Measurements from ENCODE around the gene CHRNB4. TPM values are rescaled to one million over a fixed set of nuclear protein-coding genes. Genes with fewer than 3 reads are reported as not detected.

Gene CHRNB4
- total RNA-seq, 1 donor from 2014 or later, result not detected

DNA sequence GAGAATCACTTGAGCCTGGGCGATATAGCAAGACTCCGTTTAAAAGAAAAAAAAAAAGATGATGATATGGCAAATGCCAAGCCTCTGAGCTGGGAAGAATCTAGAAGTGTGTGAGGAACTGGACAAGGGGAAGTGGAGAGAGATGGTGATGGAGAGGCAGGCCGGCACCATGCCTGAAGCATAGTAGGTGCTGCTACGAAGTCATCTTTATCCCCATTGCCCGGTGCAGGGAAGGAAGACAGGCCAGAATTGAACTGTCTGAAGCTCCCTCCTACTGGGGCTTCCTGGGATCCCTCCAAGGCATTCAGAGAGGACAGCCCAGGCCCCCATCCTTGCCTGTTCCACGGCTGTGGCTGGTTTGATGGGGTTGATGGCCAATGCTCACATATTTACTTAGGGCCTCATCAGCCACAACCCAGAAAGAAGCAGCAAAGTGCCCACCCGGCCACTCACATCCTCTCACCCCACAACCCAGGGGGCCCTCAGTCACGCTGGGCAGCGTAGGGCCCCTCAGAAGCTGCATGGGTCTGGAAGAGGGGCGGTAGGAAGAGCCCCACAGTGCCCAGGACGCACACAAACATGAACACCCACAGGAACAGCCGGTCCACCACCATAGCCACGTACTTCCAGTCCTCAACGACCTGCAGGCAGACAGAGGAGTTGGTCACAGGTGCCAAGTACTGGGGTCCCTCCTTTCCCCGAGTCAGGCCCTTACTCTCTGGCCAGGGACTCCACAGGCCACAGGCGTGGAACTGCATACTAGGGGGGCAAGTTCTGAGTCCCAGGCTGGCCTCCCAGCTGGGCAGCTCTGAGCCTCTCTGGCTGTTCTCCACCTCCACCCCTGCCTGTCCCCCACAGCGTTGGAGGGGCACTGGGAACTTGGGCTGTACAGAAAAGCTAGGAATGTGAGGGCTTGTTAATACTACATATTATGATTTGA is 16.1 kb downstream of the CHRNB4 start:
- DNase-seq (ENCODE audit: low spot score), result no peak
- peaks cover 5% of the 10 kb centered on the region for H3K4me1 Mint-ChIP-seq (ENCODE audit: unreplicated experiment)
- peaks cover 5% of the 10 kb centered on the region for H3K27me3 Mint-ChIP-seq (ENCODE audit: unreplicated experiment)

DNA sequence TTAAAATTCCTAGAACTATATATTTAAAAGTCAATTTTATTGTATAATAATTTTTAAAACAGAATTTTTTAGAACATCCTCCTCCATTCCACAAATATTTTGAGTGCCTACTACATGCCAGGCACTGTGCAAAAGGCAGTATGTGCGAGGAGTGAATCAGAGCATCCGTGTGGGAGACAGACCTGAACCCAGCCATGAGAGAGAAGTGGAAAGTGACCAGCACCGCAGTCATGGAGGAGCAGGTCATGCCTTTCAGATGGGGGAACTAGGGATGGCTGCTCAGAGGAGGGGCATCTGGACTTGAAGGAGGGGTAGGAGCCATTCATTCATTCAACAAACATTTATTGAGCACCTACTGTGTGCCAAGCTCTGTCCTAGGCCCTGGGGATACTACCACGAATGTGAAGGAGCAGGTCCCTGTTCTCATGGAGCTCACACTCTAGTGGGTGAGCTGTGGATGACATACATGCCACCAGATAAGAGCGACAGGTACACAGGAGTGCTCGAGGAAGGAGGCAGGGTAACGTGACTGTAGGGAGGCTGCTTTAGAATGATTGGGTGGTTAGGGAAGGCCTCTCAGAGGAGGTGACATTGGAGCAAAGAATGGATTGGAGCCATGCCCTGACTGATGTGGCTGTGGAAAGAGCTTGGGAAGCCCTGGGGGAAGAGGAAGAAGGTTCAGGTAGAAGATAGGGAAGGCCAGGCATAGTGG is 17.1 kb downstream of the CHRNB4 start:
- TF ChIP-seq, protein P1, sequence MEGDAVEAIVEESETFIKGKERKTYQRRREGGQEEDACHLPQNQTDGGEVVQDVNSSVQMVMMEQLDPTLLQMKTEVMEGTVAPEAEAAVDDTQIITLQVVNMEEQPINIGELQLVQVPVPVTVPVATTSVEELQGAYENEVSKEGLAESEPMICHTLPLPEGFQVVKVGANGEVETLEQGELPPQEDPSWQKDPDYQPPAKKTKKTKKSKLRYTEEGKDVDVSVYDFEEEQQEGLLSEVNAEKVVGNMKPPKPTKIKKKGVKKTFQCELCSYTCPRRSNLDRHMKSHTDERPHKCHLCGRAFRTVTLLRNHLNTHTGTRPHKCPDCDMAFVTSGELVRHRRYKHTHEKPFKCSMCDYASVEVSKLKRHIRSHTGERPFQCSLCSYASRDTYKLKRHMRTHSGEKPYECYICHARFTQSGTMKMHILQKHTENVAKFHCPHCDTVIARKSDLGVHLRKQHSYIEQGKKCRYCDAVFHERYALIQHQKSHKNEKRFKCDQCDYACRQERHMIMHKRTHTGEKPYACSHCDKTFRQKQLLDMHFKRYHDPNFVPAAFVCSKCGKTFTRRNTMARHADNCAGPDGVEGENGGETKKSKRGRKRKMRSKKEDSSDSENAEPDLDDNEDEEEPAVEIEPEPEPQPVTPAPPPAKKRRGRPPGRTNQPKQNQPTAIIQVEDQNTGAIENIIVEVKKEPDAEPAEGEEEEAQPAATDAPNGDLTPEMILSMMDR (IDR thresholded peaks at IDR 0.05; ENCODE audit: unreplicated experiment), result no peak
- Mint-ChIP-seq H3K4me1 (ENCODE audit: unreplicated experiment) (peaks cover 9% of the 10 kb centered on the region), H3K4me3 (ENCODE audit: unreplicated experiment) (no peak overlapping the region), H3K9me3 (ENCODE audit: unreplicated experiment) (no peaks in the 10 kb centered on the region), H3K27ac (ENCODE audit: unreplicated experiment) (no peak overlapping the region), H3K36me3 (ENCODE audit: low read depth, unreplicated experiment) (no peaks in the 10 kb centered on the region), H3K27me3 (ENCODE audit: unreplicated experiment) (peaks cover 5% of the 10 kb centered on the region)
- no peak for DNase-seq (ENCODE audit: low spot score)

More for the DNA sequence above, 16.1 kb downstream of the CHRNB4 start:
- H3K27ac Mint-ChIP-seq (ENCODE audit: unreplicated experiment), result no peak overlapping the region
- H3K36me3 Mint-ChIP-seq (ENCODE audit: low read depth, unreplicated experiment), result no peaks in the 10 kb centered on the region
- H3K9me3 Mint-ChIP-seq (ENCODE audit: unreplicated experiment), result no peaks in the 10 kb centered on the region
- TF ChIP-seq, protein P1 (IDR thresholded peaks at IDR 0.05; ENCODE audit: unreplicated experiment), result no peak
- H3K4me3 Mint-ChIP-seq (ENCODE audit: unreplicated experiment), result no peak overlapping the region

DNA sequence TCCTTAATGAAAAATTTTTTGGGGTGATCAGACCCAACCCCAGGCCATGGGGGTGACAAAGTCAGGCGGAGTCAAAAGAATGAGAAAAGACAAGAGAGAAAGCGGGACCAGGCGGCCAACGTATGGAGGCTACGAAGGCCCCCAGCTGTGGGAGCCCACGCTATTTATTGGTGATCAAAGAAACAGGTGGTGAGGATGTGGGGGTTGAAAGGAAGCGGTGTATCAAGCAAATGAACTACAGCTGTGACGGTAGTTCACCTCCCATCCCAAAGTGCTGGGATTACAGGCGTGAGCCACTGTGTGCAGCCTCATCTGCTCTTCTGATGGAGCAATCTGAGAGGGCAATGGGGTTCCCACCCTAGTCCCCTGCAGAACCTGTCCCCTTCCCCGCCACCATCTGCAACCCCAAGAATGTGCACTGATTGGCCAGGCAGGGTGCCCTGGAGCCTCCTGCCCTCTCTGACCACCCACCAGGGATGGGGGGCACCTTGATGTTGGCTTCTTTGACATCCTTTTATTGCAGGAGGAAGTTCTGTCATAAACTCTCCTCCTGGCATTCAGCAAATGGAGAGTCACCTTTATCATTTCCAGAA is 19.1 kb downstream of the CHRNB4 start:
- H3K4me3 Mint-ChIP-seq (ENCODE audit: unreplicated experiment), result peak overlapping the region; percentile 76
- peaks cover 13% of the 10 kb centered on the region for H3K4me1 Mint-ChIP-seq (ENCODE audit: unreplicated experiment)
- H3K27ac Mint-ChIP-seq (ENCODE audit: unreplicated experiment), result no peak overlapping the region
- no peaks in the 10 kb centered on the region for H3K9me3 Mint-ChIP-seq (ENCODE audit: unreplicated experiment)
- DNase-seq (ENCODE audit: low spot score), result no peak
- H3K36me3 Mint-ChIP-seq (ENCODE audit: low read depth, unreplicated experiment), result no peaks in the 10 kb centered on the region
- TF ChIP-seq, protein P1 (IDR thresholded peaks at IDR 0.05; ENCODE audit: unreplicated experiment), result no peak
- peaks cover 11% of the 10 kb centered on the region for H3K27me3 Mint-ChIP-seq (ENCODE audit: unreplicated experiment)

DNA sequence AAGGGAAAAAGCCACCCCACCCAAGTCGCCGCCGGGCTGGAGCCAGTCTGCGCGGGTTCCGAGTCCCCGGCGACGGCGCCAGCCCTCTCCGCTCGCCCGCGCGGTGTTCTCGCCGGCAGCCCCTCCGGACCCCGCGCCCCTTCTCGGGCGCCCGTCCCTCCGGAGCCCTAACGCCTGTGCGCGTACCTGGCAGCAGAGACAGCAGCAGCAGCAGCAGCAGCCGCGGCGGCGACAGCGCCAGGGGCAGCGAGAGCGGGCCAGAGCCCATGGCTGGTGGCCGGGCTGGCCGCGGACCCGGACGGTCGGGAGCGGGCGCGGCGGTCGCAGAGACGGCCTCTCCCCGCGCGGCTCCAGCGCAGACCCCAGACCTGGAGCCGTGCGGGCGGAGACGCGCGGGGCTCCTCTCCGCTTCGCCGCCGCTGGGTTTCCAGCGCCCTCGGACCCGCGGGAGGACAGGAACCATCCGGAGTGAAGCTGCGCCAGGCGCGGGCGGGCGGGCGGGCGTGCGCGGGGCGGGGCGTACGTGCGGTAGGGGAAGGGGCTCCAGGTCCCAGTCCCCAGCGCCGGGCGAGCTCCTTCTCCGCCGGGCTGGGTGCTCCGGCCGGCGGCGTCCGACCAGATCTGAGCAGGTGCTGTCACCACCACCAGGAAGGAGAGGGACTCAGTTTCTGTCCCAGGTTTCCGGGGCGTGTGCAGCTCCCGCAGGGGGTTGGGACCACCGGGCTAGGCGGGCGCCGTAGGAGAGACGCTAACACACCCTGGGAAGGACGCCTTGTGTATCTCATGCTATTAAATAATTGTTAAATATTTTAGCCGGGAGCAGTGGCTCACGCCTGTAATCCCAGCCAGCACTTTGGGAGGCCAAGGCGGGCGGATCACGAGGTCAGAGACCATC is 20.2 kb downstream of the CHRNB4 start, which contains the start of gene CHRNA3:
CHRNA3 (minus strand) TSS at position 470 of the 895 bp plus-strand sequence; CDS start at position 268, 202 bp downstream.
- TF ChIP-seq, protein P1 (IDR thresholded peaks at IDR 0.05; ENCODE audit: unreplicated experiment), result no peak
- Mint-ChIP-seq H3K4me3 (ENCODE audit: unreplicated experiment) (peak within 1 kb of the TSS; percentile 76), H3K27me3 (ENCODE audit: unreplicated experiment) (peaks cover 11% of the 10 kb centered on the region), H3K36me3 (ENCODE audit: low read depth, unreplicated experiment) (no peaks in the 10 kb centered on the region), H3K27ac (ENCODE audit: unreplicated experiment) (no peak within 1 kb of the TSS), H3K9me3 (ENCODE audit: unreplicated experiment) (no peaks in the 10 kb centered on the region), H3K4me1 (ENCODE audit: unreplicated experiment) (peaks cover 11% of the 10 kb centered on the region)
- peak; percentile 23 for DNase-seq (ENCODE audit: low spot score)

All from endothelial cell (in vitro differentiated cells).